ENCODE data around the gene MMP25.

GRCh38 chr16:3022684-3023414 lies 23.5 kb upstream of the MMP25 start:
- TF ChIP-seq CTCF (IDR thresholded peaks at IDR 0.05) (no peak), POLR2A (IDR thresholded peaks at IDR 0.05) (no peak)

All from lower leg skin (tissue), 3 donors.